ENCODE measurements around the gene TBL1XR1. TPM values are rescaled to one million over a fixed set of nuclear protein-coding genes. Genes with fewer than 3 reads are reported as not detected.
A peak's percentile ranks its signal among the peaks of the same experiment; 100 is the strongest.

Gene TBL1XR1
- total RNA-seq, 1 donor from 2014 or later: 156 TPM

DNA sequence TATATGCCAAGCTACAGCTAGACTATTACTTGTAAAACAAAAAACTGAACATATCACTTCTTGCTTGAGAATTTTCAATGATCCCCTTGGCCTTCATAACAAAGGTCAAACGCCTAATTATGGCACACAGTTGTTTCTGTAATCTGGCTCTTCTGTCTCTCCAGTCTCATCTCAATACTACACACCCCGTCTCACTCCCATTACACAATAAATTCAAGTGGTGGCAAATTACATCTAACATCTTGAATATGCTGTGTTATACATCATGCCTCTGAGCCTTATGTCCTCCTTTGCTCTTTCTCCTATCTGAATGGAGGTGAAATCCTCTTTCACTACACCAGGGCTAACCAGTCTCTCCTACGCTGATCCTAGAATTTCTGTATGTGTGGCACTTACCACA, 140.4 kb downstream of the TBL1XR1 start:
- Histone ChIP-seq H3K36me3 (no peaks in the 10 kb centered on the region), H3K9me3 (no peaks in the 10 kb centered on the region), H3K4me1 (peaks cover 3% of the 10 kb centered on the region), H3K27me3 (no peaks in the 10 kb centered on the region), H3K27ac (no peak overlapping the region), H3K4me3 (no peak overlapping the region)
- intact Hi-C loops (cut with DNase I): no loop called here
- TF ChIP-seq CTCF (IDR thresholded peaks at IDR 0.05): no peak
- no peak for DNase-seq
- ATAC-seq: no peak

GRCh38 chr3:177055605-177056571, 141.4 kb downstream of the TBL1XR1 start:
- no peaks in the 10 kb centered on the region for H3K36me3 ChIP-seq
- no peaks in the 10 kb centered on the region for H3K9me3 ChIP-seq
- intact Hi-C loops (cut with DNase I): no loop called here
- peaks cover 8% of the 10 kb centered on the region for H3K4me1 ChIP-seq
- no peak for TF ChIP-seq CTCF (IDR thresholded peaks at IDR 0.05)
- no peak overlapping the region for H3K4me3 ChIP-seq
- no peaks in the 10 kb centered on the region for H3K27me3 ChIP-seq
- H3K27ac ChIP-seq: no peak overlapping the region
- no peak for DNase-seq
- no peak for ATAC-seq

- ATAC-seq (no peak), DNase-seq (no peak)
- intact Hi-C loops (cut with DNase I): no loop called here
- Histone ChIP-seq H3K27ac (no peak overlapping the region), H3K4me1 (peaks cover 14% of the 10 kb centered on the region), H3K27me3 (no peaks in the 10 kb centered on the region), H3K36me3 (peaks cover 24% of the 10 kb centered on the region), H3K4me3 (no peak overlapping the region), H3K9me3 (no peaks in the 10 kb centered on the region)
- no peak for TF ChIP-seq CTCF (IDR thresholded peaks at IDR 0.05)
Observed at GRCh38 chr3:177053107-177053506, 144.2 kb downstream of the TBL1XR1 start.

DNA sequence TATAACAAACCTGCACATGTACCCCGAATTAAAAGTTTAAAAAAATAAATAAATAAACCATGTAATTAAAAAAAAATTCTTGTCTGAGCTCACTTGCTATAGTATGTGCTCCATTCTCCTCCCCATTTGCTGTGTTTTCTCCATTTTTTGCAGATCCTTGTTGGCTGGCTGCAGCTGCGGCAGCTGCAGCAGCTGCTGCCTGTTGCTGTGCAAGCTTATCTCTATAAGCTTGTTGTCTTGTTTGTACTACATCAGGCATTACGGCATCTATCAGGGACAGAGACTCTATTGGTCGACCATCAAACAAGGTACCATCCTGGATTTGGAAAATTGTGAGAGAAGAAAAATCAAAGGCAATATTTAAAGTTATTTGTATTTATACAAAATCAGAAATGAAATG, 145.9 kb downstream of the TBL1XR1 start:
- peaks cover 11% of the 10 kb centered on the region for H3K4me1 ChIP-seq
- no peaks in the 10 kb centered on the region for H3K9me3 ChIP-seq
- intact Hi-C loops (cut with DNase I): no loop called here
- ATAC-seq: no peak
- H3K4me3 ChIP-seq: no peak overlapping the region
- peaks cover 41% of the 10 kb centered on the region for H3K36me3 ChIP-seq
- no peak overlapping the region for H3K27ac ChIP-seq
- H3K27me3 ChIP-seq: no peaks in the 10 kb centered on the region
- DNase-seq: no peak
- no peak for TF ChIP-seq CTCF (IDR thresholded peaks at IDR 0.05)

DNA sequence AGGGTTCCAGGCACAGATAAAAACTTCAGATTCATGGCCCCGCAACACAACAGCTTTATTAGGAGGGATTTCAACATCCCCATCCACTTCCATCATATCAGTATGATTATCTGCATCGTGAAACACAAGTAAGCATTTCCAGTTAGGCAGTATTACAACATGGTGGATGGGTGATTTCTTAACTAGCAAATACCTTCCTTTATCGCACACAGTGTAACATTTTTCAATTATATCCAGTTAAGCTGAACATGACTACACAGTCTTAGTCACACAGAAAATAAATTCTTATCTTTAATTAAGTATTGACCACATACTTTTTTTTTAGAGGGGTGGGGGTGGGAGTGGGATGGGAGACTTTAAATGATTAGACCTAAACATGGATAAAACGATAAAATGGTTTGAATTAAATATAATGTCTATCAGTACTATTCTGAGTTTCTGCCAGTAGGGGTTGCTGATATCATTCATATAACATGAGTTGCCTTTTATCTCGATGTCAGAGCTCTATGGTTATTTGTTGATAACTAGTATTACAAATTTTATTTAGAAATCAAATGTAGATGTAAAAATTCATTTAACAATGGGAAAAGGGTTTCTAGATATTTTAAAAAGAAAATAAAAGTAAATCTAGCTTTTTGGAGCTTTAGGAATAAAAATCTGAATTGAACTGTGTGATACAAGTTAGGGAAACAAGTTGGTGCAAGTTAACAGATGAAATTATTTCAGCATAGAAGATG, 146.6 kb downstream of the TBL1XR1 start:
- peak; percentile 69 for ATAC-seq
- H3K27me3 ChIP-seq: no peaks in the 10 kb centered on the region
- no peak for DNase-seq
- intact Hi-C loops (cut with DNase I): no loop called here
- no peak overlapping the region for H3K27ac ChIP-seq
- no peak overlapping the region for H3K4me3 ChIP-seq
- H3K9me3 ChIP-seq: no peaks in the 10 kb centered on the region
- H3K4me1 ChIP-seq: peaks cover 11% of the 10 kb centered on the region
- TF ChIP-seq CTCF (IDR thresholded peaks at IDR 0.05): peak; percentile 66
- H3K36me3 ChIP-seq: peaks cover 49% of the 10 kb centered on the region
